LNCAP (cell line): ENCODE data around the gene FNBP1.

Source experiments
- TF ChIP-seq, protein P1 (sequence below): fragments of 450-650 bp; IDR thresholded peaks from 2 replicates; pipeline ENCODE4 v1.5.1; 2017; ENCODE audit warnings: mild to moderate bottlenecking

Gene FNBP1

DNA sequence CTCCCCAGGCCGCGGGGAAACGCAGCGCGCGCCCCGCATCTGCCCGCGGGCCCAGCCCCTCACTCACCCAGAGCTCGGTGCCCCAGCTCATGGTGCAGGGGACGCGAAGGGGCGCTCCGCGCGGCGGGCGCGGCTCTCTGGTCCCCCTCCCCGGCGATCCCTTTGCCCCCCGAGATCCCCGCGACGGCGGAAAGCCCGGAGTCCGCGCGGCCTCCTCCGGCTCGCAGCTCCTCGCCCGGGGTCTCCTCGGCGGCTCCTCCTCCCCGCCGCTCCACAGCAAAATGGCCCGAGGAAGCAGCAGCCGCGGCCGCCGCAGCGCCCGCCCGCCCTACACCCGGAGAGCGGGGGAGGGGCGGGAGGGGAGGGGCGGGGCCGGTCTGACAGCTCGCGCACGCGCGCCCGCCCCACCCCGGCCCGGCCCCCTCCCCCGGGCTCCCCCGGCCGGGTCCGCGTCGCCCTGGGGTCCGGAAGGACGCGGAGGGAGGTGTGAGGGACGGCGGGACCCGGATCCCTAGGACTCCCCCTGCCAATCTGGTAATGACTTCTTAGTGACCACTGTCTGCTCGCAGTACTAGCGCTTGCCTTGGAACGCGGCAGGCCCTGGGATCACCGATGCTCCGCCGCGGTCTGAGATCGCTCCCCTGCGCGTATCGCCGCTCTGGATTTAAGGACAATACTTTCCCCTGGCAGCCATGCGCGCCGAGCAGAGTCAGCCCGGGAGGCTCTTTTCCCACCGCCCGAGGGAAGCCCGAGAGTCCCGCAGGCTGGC is at the start of gene FNBP1:
FNBP1 (minus strand) TSS at position 305 of the 769 bp plus-strand sequence; CDS start at position 91, 214 bp downstream.
- TF ChIP-seq, protein P1, sequence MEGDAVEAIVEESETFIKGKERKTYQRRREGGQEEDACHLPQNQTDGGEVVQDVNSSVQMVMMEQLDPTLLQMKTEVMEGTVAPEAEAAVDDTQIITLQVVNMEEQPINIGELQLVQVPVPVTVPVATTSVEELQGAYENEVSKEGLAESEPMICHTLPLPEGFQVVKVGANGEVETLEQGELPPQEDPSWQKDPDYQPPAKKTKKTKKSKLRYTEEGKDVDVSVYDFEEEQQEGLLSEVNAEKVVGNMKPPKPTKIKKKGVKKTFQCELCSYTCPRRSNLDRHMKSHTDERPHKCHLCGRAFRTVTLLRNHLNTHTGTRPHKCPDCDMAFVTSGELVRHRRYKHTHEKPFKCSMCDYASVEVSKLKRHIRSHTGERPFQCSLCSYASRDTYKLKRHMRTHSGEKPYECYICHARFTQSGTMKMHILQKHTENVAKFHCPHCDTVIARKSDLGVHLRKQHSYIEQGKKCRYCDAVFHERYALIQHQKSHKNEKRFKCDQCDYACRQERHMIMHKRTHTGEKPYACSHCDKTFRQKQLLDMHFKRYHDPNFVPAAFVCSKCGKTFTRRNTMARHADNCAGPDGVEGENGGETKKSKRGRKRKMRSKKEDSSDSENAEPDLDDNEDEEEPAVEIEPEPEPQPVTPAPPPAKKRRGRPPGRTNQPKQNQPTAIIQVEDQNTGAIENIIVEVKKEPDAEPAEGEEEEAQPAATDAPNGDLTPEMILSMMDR = no peak

DNA sequence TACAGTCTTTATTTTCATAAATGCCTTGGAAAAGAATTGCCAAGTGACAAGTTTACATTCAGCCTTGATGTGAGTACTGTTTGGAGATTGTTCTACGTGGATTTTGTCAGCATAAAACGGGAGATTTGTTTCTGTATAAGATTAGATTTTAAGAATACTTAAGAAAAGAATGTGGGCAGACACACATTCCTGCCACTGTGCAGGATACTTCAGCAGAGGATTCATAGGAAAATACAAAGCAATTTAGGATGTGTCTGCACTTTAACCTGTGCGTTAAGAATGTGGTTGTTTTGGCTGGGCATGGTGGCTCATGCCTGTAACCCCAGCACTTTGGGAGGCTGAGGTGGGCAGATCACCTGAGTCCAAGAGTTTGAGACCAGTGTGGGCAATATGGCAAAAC is 47.9 kb upstream of the FNBP1 start:
- TF ChIP-seq, protein P1 = no peak

DNA sequence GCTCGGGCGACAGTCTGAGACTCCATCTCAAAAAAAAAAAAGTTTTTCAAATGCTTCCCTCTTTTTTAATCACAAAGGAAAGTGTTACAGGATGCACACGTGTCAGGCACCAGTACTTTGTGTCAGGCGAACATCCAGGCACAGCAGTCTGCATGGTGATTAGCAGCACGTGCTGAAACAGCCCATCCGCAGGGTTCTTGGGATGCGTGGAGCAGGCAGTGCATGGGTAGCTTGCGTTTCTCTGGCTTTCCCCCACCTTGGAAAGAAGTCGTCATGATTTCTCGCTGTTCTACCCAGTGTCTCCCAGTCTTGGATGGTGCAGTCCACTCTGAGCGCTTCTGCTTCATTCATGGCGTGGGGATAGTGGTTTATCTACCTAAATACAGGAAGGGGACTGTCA is 46.2 kb upstream of the FNBP1 start:
- TF ChIP-seq, protein P1 = no peak

DNA sequence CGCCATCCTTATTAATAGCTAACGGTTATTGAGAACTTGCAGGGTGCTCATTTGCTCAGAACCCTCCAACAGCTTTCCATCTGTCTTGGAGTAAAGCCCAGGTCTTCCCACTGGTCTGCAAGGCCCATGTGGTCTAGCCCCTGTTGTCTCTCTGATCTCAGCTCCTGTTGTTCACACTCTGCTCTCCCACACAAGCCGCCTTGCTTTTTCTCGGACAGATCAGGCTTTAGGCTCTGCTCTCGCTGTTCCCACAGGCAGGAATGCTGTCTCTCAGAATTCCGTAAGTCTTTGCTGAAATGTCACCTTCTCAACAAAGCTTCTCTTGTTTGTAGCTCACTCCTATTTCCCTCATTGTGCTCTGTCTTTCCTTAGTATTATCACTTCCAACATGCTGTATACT is 45.1 kb upstream of the FNBP1 start:
- TF ChIP-seq, protein P1 = no peak

DNA sequence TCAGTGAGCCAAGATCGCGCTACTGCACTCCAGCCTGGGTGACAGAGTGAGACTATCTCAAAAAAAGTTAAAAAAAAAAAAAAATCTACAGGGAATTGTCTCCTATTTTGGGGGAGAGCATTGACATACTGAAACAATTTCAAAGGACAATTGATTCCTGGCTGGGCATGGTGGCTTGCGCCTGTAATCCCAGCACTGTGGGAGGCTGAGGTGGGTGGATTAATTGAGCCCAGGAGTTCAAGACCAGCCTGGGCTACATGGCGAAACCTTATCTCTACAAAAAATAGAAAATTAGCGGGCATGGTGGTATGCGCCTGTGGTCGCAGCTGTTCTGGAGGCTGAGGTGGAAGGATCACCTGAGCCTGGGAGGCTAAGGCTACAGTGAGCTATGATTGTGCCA is 41.3 kb upstream of the FNBP1 start:
- TF ChIP-seq, protein P1 = no peak

DNA sequence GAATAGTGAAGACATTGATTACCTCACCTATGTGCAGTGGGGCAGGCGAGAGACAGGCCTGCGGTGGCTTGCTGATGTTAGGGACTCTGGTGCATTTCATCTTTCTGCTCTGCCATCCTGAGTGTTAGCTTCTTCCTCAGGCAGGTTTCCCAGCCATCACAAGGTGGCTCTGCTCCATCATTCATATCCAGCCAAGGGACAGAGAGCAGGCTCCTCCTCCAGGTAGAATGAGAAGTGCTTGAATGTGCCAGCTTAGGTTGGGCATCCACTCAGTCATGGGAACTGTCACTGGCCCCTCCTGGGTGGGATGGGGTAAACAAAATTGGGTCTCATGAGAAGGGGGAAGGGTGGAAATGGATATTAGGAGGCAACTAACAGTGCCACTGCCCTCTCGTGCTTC is 35.6 kb upstream of the FNBP1 start:
- TF ChIP-seq, protein P1 = no peak

DNA sequence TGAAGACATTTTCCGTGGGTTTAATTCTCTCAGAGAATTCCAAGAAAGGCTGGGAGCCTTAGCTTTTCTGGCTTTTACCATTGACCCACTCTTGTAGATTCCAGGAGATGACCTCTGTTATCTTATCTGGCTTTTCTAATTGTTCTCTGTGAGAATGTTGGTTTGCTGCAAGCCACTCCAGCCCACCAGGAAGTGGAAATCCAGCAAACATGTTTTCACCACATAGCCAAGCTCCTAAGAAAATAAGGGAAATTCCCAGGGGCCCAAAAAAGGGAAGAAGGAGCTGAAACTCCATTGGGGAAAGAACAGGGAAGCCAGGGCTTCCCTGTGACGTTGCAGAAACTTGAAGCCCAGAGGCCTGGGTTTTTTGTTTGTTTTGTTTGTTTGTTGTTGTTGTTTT is 30.4 kb upstream of the FNBP1 start:
- TF ChIP-seq, protein P1 = no peak
